Panc1 (cell line): ENCODE data around the gene INS.

Experiments used
- CTCF ChIP-seq: fragments of 450-650 bp; IDR thresholded peaks from 2 replicates; pipeline ENCODE4 v1.5.1; 2017; ENCODE audit warnings: mild to moderate bottlenecking
- POLR2AphosphoS5 ChIP-seq: IDR thresholded peaks from 2 replicates; pipeline ENCODE4 v1.6.1; 2012; ENCODE audit warnings: mild to moderate bottlenecking, low read depth, low read length, moderate library complexity
- SIN3A ChIP-seq: IDR thresholded peaks from 2 replicates; pipeline ENCODE4 v1.6.1; 2012; ENCODE audit warnings: low read depth, mild to moderate bottlenecking, low read length, moderate library complexity, borderline replicate concordance; ENCODE audit not compliant: insufficient read depth
- TCF7L2 ChIP-seq: IDR thresholded peaks from 2 replicates; pipeline ENCODE4 v1.6.1; 2011; ENCODE audit warnings: mild to moderate bottlenecking, low read depth, low read length, inconsistent platforms
- TF ChIP-seq, protein P1 (sequence below), 2 experiments: IDR thresholded peaks; 2 replicates each; pipeline ENCODE4 v1.6.1; 2011 to 2012; ENCODE audit warnings: low read depth in 2 of 2, control low read depth in 1 of 2, low read length in 1 of 2, mild to moderate bottlenecking in 1 of 2, moderate library complexity in 1 of 2; ENCODE audit not compliant: insufficient read depth in 1 of 2

- TF ChIP-seq CTCF (no peak), POLR2AphosphoS5 (no peak), TCF7L2 (no peak), SIN3A (no peak)
- TF ChIP-seq, protein P1, sequence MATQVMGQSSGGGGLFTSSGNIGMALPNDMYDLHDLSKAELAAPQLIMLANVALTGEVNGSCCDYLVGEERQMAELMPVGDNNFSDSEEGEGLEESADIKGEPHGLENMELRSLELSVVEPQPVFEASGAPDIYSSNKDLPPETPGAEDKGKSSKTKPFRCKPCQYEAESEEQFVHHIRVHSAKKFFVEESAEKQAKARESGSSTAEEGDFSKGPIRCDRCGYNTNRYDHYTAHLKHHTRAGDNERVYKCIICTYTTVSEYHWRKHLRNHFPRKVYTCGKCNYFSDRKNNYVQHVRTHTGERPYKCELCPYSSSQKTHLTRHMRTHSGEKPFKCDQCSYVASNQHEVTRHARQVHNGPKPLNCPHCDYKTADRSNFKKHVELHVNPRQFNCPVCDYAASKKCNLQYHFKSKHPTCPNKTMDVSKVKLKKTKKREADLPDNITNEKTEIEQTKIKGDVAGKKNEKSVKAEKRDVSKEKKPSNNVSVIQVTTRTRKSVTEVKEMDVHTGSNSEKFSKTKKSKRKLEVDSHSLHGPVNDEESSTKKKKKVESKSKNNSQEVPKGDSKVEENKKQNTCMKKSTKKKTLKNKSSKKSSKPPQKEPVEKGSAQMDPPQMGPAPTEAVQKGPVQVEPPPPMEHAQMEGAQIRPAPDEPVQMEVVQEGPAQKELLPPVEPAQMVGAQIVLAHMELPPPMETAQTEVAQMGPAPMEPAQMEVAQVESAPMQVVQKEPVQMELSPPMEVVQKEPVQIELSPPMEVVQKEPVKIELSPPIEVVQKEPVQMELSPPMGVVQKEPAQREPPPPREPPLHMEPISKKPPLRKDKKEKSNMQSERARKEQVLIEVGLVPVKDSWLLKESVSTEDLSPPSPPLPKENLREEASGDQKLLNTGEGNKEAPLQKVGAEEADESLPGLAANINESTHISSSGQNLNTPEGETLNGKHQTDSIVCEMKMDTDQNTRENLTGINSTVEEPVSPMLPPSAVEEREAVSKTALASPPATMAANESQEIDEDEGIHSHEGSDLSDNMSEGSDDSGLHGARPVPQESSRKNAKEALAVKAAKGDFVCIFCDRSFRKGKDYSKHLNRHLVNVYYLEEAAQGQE (IDR thresholded peaks at IDR 0.05; ENCODE audit: insufficient read depth in 1 of 2, low read depth in 2 of 2, low read length in 1 of 2), result no peak
These were observed 16.1 kb upstream of the INS start for GRCh38 chr11:2177076-2177475.
